8988T (cell line): ENCODE measurements around the gene DSEL.
A peak's percentile ranks its signal among the peaks of the same experiment; 100 is the strongest.

Source experiments
- DNase-seq: peaks from one replicate; pipeline ENCODE4 v3.0.0; 2011

Gene DSEL

DNA sequence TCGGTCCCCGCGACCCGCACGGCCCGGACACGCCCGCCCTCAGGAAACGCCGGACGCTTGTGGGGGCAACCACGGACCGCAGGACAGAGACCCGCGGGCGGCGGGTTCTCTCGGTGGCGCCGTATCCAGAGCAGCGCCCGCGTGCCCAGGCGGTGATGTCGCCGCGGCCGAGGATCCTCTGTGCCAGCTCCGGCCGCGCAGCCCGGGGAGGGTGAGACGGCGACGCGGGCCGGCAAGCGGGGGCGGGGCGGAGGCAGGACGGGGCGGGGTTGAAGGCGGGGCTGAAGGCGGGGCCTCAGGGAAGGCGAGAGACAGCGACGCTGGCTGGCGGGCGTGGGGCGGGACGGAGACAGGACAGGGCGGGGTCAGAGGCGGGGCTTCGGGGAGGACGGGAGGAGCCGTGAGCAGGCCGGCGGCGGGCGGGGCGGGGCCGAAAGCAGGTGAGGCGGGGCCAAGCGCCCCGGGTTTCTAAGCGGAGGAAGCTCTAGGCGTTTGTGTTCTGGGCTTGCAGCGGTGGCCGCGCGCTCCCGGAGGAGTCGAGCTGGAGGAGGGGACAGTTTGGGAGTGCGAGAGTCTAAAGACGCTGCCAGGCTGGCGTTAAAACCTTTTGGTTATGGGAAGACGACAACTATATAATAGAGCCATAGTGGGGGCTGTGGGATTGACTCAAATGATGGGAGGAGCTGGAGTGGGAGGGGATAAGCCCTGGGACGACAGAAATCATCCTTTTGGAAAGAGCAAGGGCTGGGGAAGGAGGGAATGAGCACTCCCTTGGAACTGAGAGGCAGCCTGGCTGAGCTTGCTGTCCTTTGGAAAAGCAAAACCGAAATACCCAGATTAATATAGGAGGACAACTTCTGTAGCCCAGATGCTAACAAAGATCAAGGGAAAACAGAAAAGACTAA is at the start of gene DSEL:
Gene DSEL, minus strand, starts transcription at position 182 of the 905 bp plus-strand sequence. CDS start 2,112 bp downstream, outside the sequence.
- peak; percentile 37 for DNase-seq

DNA sequence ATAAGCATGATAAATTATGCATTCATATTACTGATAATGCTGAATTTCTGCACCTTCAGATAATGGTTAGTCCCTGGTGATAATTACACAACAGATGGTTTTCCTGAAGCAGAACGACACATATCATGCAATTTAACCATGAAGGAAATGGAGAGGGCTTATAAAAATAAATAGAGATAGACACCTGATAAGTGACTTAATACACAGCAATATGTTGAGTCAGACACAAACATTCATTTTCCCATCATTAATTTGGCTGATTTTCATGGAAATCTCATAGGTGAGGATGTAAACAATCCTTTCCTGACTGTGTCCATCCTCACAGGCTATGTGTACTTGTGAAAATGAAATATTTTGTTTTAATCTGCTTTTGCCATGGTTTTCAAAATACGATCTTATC is 36.9 kb upstream of the DSEL start:
- no peak for DNase-seq

DNA sequence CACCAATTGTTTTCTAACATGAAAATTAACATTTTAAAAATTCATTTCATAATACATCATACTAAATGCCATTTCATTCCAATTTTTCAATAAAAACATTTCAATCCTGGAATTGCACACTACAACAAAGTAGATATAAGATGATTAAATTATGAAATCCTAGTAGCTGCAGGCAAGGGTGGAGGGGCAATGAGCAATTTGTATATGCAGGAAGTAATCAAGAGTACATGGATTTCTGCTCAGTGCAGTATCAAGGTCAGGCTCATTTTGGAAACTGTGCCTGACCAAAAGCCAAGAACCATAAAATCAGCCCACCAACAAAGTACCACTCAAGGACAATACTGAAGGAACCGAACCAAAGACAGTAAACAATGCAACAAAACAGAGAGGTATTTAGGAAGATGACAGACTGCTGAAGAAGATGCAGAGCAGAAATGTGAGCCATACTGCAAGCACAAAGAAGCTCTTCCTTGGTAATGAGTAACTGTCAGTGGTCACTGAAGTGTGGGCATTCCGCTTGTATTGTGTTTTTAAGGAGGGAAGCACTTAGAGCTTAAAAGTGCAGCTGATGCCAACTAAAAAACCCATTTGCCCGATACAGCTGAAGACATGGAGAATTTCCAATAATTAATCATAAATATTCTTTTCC is 34.5 kb upstream of the DSEL start:
- DNase-seq = no peak

DNA sequence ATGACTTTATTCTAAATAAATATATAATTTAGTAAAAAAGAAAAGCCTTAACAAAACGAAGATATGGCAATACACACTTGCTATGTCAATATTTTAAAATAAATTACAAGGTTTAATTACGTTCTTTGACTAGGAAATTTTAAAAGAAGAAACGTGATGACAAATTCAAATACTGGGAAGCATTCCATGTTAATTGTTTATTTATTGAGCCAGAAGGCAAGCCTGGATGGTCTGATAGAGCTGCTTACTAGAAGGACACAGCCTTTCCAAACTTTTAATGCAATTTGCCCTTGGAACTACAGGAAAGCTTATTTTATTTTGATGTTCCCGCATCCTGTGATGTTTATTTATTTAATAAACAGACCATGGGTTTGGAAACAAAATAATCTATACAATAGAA is 33.4 kb upstream of the DSEL start:
- no peak for DNase-seq

DNA sequence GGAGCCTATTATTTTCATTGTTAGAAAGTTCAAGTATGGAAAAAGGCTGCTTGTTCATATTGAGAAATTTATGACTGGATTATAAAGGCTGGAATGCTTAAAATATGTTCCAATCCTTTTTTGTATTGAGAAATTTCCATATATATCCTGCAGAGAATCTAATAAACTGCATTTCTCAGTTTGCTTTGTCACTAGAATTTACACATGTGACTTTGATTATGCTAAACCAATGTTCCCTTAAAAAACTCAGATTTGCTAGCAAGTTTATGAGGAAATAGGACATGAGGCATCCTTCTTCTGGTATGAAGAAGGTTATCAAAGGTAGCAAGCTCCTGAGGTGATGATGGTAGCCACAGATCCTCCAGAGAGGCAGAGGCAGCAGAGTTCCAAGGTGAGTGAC is 29.2 kb upstream of the DSEL start:
- DNase-seq = no peak

DNA sequence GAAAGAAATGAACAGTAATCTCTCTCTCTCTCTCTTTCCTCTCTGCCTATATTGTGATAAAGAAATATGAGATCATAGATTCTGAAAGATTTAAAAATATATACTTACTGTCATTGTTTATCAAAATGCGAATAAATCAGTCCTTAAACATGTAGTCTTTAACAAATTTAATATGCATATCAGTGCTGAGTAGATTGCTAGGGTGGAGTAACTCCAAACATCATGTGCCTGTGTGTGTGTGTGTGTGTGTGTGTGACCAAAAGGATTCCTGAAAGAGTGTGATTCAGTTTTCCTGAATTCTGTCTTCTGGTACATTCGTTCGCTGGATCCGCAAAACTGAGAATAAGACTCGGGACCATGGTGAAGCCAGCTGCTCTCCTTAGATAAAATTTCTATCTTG is 24.0 kb upstream of the DSEL start:
- DNase-seq = no peak

DNA sequence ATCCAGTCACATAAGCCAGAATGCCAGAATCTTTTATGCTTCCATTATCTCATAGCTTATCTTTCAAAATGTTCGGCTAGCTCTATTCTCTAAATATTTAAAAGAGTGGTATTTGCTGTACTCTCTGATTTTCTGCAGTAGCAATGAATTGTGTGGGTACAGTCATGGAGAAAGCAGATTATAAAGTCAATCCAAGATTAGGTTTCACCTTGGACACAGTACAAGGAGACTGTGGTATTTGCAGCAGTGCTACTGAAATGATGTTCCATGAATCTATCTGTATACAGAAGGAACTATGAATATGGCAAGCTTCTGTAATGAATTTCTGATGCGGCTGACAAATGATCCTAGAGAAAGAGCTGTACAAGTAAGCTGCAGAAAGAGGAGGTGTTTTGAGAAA is 15.4 kb upstream of the DSEL start:
- DNase-seq = no peak

DNA sequence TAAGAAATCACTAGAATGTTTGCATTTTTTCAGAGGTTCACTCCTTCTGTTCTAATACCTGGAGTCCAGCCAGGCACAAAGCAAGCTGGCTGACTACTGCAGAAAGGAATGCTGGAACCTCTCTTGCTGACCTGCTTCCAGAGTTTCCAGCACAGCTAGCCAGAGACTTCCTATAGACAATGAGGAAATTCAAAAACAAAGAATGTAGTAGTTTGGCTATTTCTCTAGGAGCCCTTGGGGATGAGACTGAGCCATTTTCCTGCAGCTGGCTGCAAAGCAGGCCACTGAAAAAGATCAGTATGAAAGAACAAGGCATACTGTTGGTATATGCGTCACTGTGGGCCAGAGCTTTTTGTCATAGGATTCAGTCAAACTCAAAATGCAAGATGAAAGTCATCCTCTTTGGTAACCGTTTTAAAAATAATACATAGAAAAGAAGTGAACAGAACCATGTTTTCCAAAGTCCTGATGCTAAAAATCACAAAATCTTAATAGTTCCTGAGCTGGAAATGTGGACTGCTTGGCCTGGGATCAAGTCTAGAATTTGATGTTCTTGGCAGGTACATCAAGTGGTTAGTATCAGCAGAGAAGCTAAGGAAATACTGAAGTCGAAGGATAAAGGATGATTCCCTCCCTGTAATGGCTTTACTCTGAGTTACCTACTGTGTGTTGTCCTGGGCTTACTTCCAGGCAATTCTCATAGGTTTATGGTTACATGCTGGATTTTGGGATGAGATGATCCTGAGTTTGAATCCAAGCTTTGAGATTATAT is 9.0 kb upstream of the DSEL start:
- no peak for DNase-seq

DNA sequence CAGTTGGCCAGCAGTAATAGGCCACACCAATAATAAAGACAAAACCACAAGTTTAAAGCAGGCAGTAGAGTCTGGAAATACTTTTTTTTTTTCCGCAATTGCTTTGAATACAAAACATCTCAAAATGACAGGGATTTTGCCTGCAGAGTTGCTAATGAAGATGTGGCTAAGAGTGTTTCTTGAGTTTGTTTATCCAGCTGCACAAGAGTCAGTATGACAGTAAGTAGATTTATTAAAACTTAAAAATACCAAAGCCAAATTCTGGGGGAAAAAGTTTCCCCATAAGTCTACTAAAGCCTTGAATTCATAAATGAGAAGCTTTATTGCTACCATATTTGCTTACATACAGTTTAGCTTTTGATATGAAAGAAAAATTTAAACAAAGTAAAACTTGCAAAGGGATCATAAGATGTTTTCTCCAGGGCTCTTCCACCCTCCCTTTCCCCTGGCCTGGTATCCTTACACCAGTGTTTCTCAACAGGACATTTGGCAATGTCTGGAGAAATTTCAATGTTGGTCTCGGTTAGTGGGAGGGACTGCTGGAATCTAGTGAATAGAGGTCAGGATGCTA is 3.9 kb upstream of the DSEL start:
- no peak for DNase-seq

DNA sequence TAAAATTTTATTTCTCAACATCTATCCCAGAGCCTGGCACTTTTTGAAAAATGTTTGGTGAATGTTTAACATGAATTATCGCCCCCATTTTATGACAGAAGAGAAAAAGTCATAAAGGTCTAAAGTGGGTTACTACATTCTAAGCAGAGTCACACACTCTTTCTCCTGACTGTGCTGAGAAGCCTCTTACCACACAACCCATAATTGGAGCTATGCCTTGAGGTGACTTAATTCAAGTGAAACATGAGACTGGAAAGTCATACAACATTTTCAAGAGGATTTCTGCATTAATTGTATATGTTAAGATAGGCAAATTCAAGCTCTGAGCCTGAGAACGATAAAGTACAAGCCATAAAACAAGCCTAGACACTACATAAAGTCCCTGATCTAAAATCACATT is 3.1 kb upstream of the DSEL start:
- no peak for DNase-seq

DNA sequence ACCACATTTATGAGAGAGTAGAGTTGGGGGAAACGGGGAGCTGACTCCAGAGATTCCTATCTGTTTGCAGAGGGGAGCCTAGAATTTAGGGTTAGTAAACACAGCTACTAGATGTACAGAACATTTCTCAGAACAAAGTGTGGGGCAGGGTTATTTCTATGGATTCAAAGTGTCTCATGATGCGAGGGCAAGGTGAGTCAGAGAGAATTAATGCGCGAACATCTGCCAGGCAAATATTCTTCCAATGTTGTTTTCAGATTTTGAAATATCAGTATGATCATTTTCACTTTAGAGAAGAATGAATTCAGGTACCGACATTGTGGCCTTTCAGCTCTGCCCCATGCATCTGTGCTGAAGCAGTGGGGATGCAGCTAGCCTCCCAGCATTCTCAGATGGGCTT is 2.0 kb upstream of the DSEL start:
- no peak for DNase-seq

DNA sequence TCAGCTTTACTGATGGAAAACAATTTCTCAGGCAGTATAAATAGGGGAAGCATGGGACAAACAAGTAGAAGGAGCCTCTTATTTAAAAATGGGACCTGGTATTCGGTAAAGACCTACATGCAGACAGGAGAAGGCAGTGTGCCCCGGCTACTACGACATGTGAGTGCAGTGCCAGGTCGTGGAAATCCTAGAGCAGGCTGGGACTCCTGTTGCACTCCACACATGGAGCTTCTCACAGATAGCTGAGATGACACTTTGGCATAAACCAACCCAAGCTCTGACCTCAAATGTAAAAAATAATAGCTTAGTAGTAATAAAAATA is 885 bp upstream of the DSEL start:
- no peak for DNase-seq

DNA sequence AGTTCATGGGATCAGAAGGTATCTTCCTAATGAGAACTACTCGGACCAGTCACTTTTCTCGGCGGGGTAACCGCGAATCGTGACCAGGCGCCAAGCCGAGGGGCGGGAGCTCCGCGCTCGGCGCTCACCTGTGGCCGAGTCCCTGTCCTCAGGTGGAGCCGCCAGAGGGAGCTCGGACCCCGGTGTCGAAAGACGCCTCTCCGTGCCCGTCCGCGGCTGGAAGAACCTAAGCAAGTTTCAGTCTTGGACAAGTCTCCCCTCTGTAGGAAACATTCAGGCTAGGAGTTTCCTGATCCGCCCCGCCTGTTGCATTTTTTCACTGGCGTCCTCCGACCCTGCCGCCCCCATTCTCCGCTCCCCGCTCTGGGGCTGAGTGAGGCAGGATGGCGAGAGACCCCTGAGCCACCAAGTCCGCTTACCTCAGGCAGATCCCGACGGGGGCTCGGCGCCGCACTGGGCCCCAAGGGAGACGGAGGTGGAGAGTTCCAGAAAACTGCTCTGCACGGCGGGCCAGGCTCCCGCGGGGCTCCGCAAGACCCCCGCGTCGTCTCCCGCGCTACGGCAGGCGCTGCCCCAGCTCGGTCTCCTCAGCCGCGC is 480 bp downstream of the DSEL start:
- peak; percentile 20 for DNase-seq

DNA sequence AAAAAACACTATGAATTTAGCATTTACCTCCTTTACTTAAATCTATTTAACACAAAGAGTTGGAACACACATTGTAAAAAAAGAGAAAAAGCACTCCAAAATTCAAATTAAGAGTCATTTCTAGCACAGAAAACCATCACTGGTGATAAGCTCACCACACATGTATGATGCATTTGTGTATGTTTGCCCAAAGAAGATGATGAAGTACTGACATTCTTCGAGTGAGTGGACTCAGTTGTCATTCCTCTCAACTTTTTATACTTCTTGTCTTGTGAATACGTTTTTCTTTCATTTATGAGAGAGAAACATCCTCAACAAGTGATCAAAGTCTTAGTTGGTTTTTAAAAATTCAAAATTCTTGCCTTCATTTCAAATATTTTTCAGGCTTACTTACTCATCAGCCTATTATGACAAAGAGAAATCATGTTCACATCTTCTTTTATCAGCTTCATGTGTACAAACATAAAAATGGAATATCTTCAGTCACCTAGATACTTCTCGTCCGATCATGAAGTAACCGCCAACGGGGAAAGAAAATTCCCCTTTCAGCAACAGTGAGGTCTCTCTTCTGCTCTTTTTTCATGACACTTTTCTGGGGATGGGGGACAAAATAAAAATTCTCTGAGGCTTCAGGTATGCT is 1.5 kb downstream of the DSEL start:
- no peak for DNase-seq

DNA sequence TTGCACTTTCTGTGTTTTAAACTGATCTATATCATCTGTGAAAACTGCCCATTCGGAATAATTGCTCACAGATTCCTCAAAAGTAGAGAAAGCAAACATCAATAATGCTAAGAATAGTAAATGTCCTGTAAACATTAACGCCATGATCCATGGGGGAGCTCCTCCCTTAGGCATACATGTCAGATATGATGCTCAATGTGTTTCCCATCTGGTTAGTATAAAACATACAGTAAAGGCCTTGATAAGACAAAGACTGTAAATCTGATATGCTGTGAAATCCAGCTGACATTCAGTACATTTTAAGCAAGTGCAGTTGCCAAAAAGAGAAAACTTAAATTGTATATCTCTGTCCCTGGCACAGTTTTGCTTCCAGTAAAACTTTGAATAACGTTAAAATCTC is 2.1 kb downstream of the DSEL start:
- no peak for DNase-seq

DNA sequence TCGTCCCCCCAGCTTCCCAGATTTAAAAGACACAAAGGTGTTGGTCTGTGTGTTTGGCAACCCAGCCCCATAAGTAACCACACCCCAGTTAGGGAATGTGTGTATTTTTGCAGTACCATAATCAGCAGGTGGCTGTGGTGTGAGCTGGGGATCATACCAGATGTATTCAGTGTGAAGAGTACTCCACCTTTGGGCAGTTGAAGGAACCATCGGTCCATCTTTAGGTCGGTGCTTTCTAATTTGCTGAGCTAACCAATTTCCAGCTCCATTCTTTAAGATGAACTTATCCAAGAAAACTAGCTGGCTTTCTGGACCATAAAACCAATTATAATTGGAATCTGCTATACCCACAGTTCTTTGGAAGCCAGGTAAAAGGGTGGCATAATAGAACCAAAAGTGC is 3.2 kb downstream of the DSEL start:
- no peak for DNase-seq

DNA sequence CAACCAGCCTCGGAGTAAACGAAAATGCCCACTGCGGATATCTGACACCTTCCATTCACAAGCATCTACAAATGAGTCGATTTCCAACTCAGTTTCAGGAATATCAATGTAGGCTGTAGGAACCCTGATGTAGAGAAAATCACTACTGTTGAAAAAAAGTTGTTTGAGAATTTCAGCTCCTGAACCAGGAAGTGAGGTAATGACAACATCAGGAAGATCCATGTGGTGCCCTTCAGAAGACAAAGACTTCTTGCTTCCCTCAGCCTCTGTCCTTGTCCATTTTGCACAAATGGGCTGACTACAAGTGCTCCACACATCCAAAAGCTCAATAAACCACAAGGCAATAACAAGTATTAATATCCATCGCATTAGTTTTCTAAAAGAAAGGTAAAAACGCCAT is 4.7 kb downstream of the DSEL start:
- DNase-seq = no peak

DNA sequence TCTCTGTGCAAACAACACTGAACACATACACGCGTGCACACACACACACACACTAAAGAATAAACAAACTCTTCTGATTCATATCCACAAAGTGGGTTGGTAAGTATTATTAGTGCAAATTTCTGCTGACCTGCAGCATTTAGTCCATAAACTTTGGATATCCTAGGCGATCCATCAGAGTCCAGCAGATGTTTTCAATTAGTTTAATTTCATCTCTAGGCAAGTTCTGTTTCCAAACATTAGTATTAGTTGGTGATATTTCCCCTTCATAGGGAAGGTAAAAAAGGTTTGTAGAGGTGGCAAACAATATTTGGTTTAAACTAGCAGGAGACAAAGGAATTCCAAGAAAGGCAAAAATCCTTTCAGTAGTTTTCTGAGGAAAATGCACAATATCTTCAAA is 5.7 kb downstream of the DSEL start:
- no peak for DNase-seq

DNA sequence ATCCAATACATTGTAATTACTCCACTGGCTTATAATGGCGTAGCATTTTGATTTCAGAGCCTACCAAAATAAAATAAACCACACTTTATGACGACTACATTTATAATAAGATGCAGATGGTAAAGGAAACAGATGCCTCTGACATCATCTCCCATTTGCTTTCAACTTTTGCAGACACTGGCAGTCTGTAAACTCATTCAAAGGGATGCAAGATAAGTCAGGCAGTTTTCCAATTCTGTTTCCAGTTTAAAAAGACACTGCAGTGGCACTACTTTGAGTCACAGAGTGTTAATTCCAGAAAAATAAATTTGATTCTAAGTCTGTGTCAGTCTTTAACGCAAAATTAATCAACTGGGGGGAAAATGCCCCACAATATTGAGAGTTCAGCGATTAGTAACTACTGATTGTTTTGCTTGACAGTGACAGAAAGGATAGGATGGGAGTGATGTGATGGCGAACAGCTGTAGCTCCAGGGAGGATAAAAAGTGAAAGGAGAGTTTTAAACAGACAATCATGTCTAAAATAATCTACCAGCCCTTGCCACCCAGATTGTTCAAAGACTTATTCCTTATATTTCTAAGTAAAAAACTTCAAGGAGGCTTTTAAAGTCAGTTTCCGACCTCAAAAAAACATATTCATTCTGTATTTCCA is 6.7 kb downstream of the DSEL start:
- DNase-seq = no peak

DNA sequence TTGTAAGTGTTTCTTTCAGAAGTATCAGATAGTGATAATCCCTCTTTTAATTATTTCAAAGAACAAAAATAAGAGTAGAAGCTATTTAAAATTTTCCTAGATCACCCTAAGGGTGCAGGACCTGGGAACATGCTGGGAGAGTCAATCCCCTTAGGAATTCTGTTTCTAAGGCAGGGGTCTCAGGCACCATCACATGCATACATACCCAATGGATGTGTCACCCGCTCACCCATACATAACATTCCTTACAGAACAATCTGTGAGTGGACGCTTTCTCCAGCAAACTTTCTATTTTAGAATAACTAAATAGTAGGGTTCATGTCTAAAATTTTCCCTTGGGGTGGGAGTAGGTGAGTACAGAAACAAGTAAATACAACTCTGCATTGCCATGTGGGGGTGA is 8.4 kb downstream of the DSEL start:
- no peak for DNase-seq

DNA sequence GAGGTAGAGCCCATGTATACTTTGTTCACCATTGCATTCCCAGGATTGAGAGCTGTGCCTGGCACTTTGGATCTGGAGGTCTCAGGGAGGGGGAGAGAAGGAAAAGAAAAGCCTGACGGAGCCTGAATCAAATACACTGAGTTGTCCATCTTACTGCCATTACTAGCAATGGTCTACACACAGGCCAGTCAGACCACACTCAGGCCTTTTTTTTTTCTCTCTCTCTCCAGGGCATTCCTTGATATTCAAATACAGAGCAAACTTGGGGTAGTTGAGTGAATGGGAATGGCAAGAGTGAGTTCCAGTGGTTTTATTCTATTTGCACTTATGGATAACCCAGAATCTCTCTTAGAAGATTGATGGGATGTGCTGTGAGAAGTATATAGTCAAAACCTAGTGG is 11.8 kb downstream of the DSEL start:
- DNase-seq = no peak
